Hepatocyte (in vitro differentiated cells): Measurements from ENCODE around the gene MIP.

Source experiments
- EZH2 ChIP-seq: fragments of 200-600 bp; sonication (generic); IDR thresholded peaks from 2 replicates; pipeline ENCODE4 v1.6.1; 2016; ENCODE audit warnings: antibody characterized with exemption, mild to moderate bottlenecking, borderline replicate concordance
- TF ChIP-seq, protein P1 (sequence below): fragments of 200-600 bp; sonication (generic); IDR thresholded peaks from 2 replicates; pipeline ENCODE4 v1.5.1; 2016; ENCODE audit warnings: antibody characterized with exemption, mild to moderate bottlenecking; ENCODE audit not compliant: poor library complexity

DNA sequence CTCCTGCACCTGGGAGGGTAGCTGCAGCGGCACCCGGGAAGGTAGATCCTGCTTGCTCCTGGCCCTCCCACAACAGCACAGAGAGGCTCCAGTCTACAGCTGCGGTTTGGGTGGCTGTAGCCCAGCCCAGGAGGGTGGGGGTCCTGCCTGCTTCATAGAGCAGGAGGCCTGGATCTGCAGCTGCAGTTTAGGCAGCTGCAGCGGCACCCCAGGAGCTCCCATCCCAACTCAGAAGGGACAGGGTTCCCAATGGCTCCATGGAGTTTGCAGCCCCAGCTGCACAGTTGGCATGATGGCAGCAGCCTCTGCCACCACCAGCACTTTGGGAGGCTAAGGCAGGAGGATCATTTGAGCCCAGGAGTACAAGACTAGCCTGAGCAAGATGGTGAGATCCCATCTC is 43.7 kb downstream of the MIP start:
- TF ChIP-seq, protein P1, sequence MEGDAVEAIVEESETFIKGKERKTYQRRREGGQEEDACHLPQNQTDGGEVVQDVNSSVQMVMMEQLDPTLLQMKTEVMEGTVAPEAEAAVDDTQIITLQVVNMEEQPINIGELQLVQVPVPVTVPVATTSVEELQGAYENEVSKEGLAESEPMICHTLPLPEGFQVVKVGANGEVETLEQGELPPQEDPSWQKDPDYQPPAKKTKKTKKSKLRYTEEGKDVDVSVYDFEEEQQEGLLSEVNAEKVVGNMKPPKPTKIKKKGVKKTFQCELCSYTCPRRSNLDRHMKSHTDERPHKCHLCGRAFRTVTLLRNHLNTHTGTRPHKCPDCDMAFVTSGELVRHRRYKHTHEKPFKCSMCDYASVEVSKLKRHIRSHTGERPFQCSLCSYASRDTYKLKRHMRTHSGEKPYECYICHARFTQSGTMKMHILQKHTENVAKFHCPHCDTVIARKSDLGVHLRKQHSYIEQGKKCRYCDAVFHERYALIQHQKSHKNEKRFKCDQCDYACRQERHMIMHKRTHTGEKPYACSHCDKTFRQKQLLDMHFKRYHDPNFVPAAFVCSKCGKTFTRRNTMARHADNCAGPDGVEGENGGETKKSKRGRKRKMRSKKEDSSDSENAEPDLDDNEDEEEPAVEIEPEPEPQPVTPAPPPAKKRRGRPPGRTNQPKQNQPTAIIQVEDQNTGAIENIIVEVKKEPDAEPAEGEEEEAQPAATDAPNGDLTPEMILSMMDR, result no peak
- no peak for TF ChIP-seq EZH2
